Spinal cord (tissue), 10 donors: Measurements from ENCODE around the gene AK1. TPM values are rescaled to one million over a fixed set of nuclear protein-coding genes. Genes with fewer than 3 reads are reported as not detected.
A peak's percentile ranks its signal among the peaks of the same experiment; 100 is the strongest.

Experiments
- DNase-seq, 6 donors: peaks; one replicate each; pipeline versions ENCODE4 v3.0.0 to v3.0.0-alpha.2; 2013 to 2015; ENCODE audit warnings: low spot score in 6 of 6, low read depth in 4 of 6
- H3K27ac ChIP-seq: one replicate; pipeline ENCODE4 v1.5.1; 2013; ENCODE audit warnings: low read depth, low read length, control low read depth
- H3K27me3 ChIP-seq: one replicate; pipeline ENCODE4 v1.6.1; 2013; ENCODE audit warnings: low read length; ENCODE audit not compliant: control insufficient read depth, insufficient read depth
- H3K36me3 ChIP-seq: one replicate; pipeline ENCODE4 v1.6.1; 2013; ENCODE audit warnings: low read length; ENCODE audit not compliant: control insufficient read depth, insufficient read depth
- H3K4me1 ChIP-seq: one replicate; pipeline ENCODE4 v1.6.1; 2013; ENCODE audit warnings: low read length; ENCODE audit not compliant: control insufficient read depth, insufficient read depth
- H3K4me3 ChIP-seq: one replicate; pipeline ENCODE4 v1.5.1; 2013; ENCODE audit warnings: low read depth, low read length, control low read depth
- H3K9me3 ChIP-seq: one replicate; pipeline ENCODE4 v1.6.1; 2013; ENCODE audit warnings: low read length; ENCODE audit not compliant: control insufficient read depth, insufficient read depth
- whole genome bisulfite sequencing: methylation state at CpG from one replicate; pipeline ENCODE4 v1.1.5; 2013; ENCODE audit warnings: missing lambda C conversion rate; ENCODE audit not compliant: insufficient coverage; 5-methylcytosine and 5-hydroxymethylcytosine counted together
- long read RNA-seq, 4 donors: transcript quantifications; one replicate each; lab custom pipeline, GENCODE V29; 2026
- polyA plus RNA-seq, 2 donors: library from polyadenylated mRNA; unstranded; fragments of 120-200 nt; gene quantifications; one replicate each; pipeline ENCODE4 v1.2.1, GENCODE V29; 2013; ENCODE audit not compliant: insufficient read length in 2 of 2
- total RNA-seq, 2 donors: library from RNA; depleted of rRNA in 1 of 2; stranded (reverse); fragments of 120-200 nt in 1 of 2; fragments of >200 nt in 1 of 2; gene quantifications; one replicate each; pipeline versions ENCODE4 v1.2.3 to v1.2.4, GENCODE V29; 2013 to 2014
- donor health status: healthy.

The AK1 gene, protein sequence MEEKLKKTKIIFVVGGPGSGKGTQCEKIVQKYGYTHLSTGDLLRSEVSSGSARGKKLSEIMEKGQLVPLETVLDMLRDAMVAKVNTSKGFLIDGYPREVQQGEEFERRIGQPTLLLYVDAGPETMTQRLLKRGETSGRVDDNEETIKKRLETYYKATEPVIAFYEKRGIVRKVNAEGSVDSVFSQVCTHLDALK
- total RNA-seq = 100 to 1,000 TPM in 1 of 2 donors, 10 to 100 TPM in 1; 48.0 to 240 TPM
- polyA plus RNA-seq = 100 to 1,000 TPM; 270 to 297 TPM
- long read RNA-seq, donor 1, transcript AK1-203 (7 exons, 2,266 nt) = major isoform, 66 of 126 reads
- long read RNA-seq, donor 1, transcript AK1-202 (7 exons, 757 nt) = minor isoform, 24 of 126 reads
- long read RNA-seq, donor 1, transcript AK1-201 (6 exons, 736 nt) = minor isoform, 18 of 126 reads
- long read RNA-seq, donor 1, partial matches to known transcripts = 13 of 126 reads
- long read RNA-seq, donor 1, other reads (novel, unspliced or antisense) = 5 of 126 reads
- long read RNA-seq, donor 2, transcript AK1-203 (7 exons, 2,266 nt) = major isoform, 29 of 60 reads
- long read RNA-seq, donor 2, transcript AK1-202 (7 exons, 757 nt) = minor isoform, 16 of 60 reads
- long read RNA-seq, donor 2, partial matches to known transcripts = 12 of 60 reads
- long read RNA-seq, donor 2, other reads (novel, unspliced or antisense) = 0 of 60 reads
- long read RNA-seq, donor 3, transcript AK1-203 (7 exons, 2,266 nt) = major isoform, 34 of 54 reads
- long read RNA-seq, donor 3, transcript AK1-202 (7 exons, 757 nt) = minor isoform, 9 of 54 reads
- long read RNA-seq, donor 3, transcript AK1-201 (6 exons, 736 nt) = minor isoform, 6 of 54 reads
- long read RNA-seq, donor 3, partial matches to known transcripts = 5 of 54 reads
- long read RNA-seq, donor 3, other reads (novel, unspliced or antisense) = 0 of 54 reads
- long read RNA-seq, donor 4, transcript AK1-203 (7 exons, 2,266 nt) = major isoform, 25 of 36 reads
- long read RNA-seq, donor 4, partial matches to known transcripts = 9 of 36 reads
- long read RNA-seq, donor 4, other reads (novel, unspliced or antisense) = 0 of 36 reads

- DNase-seq = peak in 3 of 6 donors; percentile 57 to 91 (median 89)
- H3K9me3 ChIP-seq = no peaks in the 10 kb centered on the region
- H3K4me3 ChIP-seq = peak within 1 kb of the TSS; percentile 52
- H3K4me1 ChIP-seq = peaks cover 58% of the 10 kb centered on the region
- under 1% methylated on average over 43 of the region's 44 CpGs for WGBS
- H3K27ac ChIP-seq = peak within 1 kb of the TSS; percentile 79
- H3K27me3 ChIP-seq = no peaks in the 10 kb centered on the region
- peaks cover 36% of the 10 kb centered on the region for H3K36me3 ChIP-seq
These were observed at the start of gene AK1 for GRCh38 chr9:127877566-127877998. AK1 (minus strand) TSS chr9:127877675; CDS start chr9:127874617, 3,058 bp downstream.

DNA sequence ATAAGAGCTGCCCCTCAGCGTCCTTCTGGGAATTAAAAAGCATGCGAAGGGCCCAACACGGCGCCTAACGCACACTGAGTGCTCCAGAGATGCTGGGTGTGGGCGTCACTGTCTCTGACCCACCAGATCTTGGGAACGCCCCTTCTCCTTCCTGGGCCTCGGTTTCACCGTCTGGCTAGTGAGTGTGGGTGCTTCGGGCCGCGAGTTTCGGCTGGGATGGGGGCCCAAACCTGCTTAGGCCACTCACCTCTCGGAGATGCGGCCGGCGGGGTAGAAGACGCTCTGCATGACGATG, 49.4 kb upstream of the AK1 start:
- WGBS = 6% methylated on average over 19 of the region's 19 CpGs
- H3K27me3 ChIP-seq = peaks cover 52% of the 10 kb centered on the region
- DNase-seq = no peak
- H3K36me3 ChIP-seq = peaks cover 12% of the 10 kb centered on the region
- H3K4me1 ChIP-seq = peaks cover 56% of the 10 kb centered on the region
- H3K9me3 ChIP-seq = no peaks in the 10 kb centered on the region
- H3K4me3 ChIP-seq = peak overlapping the region; percentile 12
- no peak overlapping the region for H3K27ac ChIP-seq

DNA sequence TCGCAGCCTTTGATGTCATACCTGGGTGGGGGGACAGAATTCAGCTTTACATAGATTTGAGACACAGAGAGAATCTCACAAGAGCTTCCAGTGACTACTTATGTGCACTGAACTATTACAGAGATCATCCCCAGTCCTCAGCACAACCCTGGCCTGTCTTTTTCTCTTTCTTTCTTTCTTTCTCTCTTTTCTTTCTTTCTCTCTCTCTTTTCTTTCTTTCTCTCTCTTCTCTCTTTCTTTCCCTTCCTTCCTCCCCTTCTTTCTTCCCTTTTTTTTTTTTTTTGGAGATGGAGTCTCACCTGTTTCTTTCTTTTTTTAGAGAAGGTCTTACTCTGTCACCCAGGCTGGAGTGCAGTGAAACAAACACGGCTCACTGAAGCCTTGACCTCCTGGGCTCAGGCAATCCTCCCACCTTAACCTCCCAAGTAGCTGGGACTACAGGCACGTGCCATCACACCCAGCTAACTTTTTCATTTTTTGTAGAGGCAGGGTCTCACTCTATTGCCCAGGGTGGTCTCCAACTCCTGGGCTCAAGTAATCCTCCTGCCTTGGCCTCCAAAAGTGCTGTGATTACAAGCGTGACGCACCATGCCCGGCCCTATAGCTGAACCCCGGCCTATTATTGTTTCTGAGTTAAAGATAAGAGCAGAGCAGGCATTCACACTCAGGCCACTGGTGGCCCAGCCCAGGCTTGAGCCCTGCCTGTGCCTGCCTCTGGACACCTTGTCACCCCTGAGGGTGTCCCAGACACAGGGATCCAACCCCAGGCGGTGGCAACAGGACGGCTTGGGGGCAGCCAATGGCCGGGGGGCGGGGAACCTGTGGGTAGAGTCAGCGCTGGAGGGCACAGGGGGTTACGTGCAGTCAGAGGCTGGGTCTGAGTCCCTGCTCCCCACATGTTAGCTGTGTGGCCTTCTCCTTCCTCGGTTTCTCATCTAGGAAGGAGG, 48.8 kb upstream of the AK1 start:
- peaks cover 53% of the 10 kb centered on the region for H3K27me3 ChIP-seq
- H3K4me3 ChIP-seq = no peak overlapping the region
- H3K9me3 ChIP-seq = no peaks in the 10 kb centered on the region
- no peak overlapping the region for H3K27ac ChIP-seq
- 52% methylated on average over 12 of the region's 14 CpGs for WGBS
- DNase-seq = no peak
- peaks cover 56% of the 10 kb centered on the region for H3K4me1 ChIP-seq
- H3K36me3 ChIP-seq = peaks cover 15% of the 10 kb centered on the region

DNA sequence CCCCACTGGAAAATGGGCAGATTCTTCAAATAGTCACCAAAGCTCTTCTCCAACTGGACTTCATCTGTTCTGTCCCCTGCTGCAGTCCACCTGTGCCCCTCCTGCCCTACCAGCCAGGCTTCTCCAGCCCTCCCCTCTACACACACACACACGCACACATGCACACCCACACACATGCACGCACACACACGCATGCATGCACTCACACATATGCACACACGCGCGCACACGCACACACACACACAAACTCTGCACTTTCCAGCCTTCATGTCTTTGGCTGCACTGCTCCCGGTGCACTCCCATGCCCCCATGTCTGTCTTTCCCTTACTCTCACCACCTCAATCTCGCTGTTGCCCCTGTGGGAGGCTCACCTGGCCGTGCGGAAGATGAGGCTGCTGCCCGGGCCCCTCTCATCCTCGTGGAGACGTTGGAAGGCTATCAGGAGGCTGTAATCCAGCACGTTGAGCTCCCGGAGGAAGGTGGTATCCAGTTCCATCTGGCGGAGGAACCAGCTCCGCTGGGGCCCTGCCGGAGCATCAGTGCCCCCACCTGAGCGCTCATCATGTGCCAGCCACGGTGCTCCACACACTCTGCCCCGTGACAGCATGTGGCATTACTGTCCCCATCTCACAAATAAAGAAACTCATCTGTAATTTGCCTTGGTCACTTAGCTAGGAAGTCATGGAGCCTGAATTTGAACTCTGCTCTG, 47.4 kb upstream of the AK1 start:
- peaks cover 53% of the 10 kb centered on the region for H3K27me3 ChIP-seq
- no peak overlapping the region for H3K4me3 ChIP-seq
- H3K36me3 ChIP-seq = peaks cover 18% of the 10 kb centered on the region
- DNase-seq = no peak
- peaks cover 50% of the 10 kb centered on the region for H3K4me1 ChIP-seq
- H3K9me3 ChIP-seq = no peaks in the 10 kb centered on the region
- WGBS = 87% methylated on average over 22 of the region's 22 CpGs
- no peak overlapping the region for H3K27ac ChIP-seq

- peaks cover 43% of the 10 kb centered on the region for H3K27me3 ChIP-seq
These were observed 46.3 kb upstream of the AK1 start for GRCh38 chr9:127923771-127924170.

DNA sequence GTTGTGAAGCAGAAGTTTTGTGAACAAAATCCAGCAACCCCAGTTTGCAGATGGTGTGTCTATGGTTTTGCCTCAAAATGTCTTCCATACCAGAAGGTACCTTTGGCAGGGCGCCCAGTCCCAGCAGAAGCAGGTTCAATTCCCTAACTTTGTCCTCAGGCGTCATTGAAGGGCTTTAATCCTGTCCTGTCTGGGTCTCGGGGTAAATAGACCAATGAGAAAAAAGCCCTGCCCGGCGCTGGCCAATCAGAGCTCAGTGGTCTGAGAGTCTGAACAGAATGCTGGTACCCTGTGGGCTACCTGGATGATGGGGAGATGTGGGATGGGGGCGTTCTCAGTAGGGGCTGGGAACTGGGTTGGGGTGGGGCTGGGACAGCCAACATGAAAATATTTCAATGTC, 45.6 kb upstream of the AK1 start:
- Histone ChIP-seq H3K27ac (no peak overlapping the region), H3K27me3 (peaks cover 36% of the 10 kb centered on the region), H3K4me1 (peaks cover 36% of the 10 kb centered on the region), H3K9me3 (no peaks in the 10 kb centered on the region), H3K36me3 (peaks cover 18% of the 10 kb centered on the region), H3K4me3 (no peak overlapping the region)
- WGBS = 43% methylated on average over 5 of the region's 6 CpGs
- peak in 1 of 6 donors; percentile 26 for DNase-seq

More at GRCh38 chr9:127923771-127924170, 46.3 kb upstream of the AK1 start:
- Histone ChIP-seq H3K9me3 (no peaks in the 10 kb centered on the region), H3K27ac (no peak overlapping the region), H3K4me1 (peaks cover 39% of the 10 kb centered on the region), H3K4me3 (no peak overlapping the region), H3K36me3 (peaks cover 18% of the 10 kb centered on the region)
- no peak for DNase-seq
- 81% methylated on average over 8 of the region's 8 CpGs for WGBS

- Histone ChIP-seq H3K4me1 (peaks cover 34% of the 10 kb centered on the region), H3K4me3 (no peak overlapping the region), H3K9me3 (no peaks in the 10 kb centered on the region), H3K36me3 (peaks cover 18% of the 10 kb centered on the region), H3K27ac (no peak overlapping the region), H3K27me3 (peaks cover 23% of the 10 kb centered on the region)
- peak in 2 of 6 donors; percentile 77 to 81 for DNase-seq
- 20% methylated on average over 45 of the region's 45 CpGs for WGBS
These were observed 44.2 kb upstream of the AK1 start for GRCh38 chr9:127921557-127922120.

DNA sequence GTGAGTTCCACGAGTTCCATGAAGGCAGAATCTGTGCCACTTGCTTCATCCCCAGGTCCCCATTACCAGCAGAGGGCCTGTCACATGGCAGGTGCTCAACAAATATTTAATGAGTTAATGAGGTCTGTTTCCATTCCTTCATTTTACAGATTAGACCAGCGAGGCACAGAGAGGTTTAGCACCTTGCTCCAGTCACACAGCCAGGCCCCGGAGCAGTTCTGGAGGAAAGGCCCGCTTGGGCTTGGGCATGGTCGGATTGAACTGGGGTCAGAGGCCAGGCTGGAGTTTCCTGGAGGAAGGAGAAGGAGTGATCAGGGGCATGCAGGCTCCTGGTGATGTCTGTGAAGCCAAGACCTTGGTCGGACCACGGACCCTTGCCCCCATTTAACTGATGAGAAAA, 43.3 kb upstream of the AK1 start:
- no peak for DNase-seq
- Histone ChIP-seq H3K4me3 (no peak overlapping the region), H3K4me1 (peaks cover 40% of the 10 kb centered on the region), H3K36me3 (peaks cover 18% of the 10 kb centered on the region), H3K9me3 (no peaks in the 10 kb centered on the region), H3K27ac (no peak overlapping the region), H3K27me3 (peaks cover 16% of the 10 kb centered on the region)
- 94% methylated on average over 6 of the region's 7 CpGs for WGBS
